HT-29 (cell line): ENCODE results near the gene MYO3A. TPM values are rescaled to one million over a fixed set of nuclear protein-coding genes. Genes with fewer than 3 reads are reported as not detected.
"Not testable (repeated sequence)": the region's sequence is repeated elsewhere in the genome, so short reads cannot be mapped to it uniquely, and the experiment has no call there.

Experiments
- DNase-seq: peaks from one replicate; pipeline ENCODE4 v3.0.0-alpha.2; 2015; ENCODE audit warnings: low spot score
- total RNA-seq: library from RNA; depleted of rRNA; stranded (reverse); fragments of >200 nt; shearing (Covaris generic); gene quantifications from 2 replicates; pipeline ENCODE4 v1.2.3, GENCODE V29; 2014

The MYO3A gene
- total RNA-seq, 1 experiment from 2014 or later, result not detected

DNA sequence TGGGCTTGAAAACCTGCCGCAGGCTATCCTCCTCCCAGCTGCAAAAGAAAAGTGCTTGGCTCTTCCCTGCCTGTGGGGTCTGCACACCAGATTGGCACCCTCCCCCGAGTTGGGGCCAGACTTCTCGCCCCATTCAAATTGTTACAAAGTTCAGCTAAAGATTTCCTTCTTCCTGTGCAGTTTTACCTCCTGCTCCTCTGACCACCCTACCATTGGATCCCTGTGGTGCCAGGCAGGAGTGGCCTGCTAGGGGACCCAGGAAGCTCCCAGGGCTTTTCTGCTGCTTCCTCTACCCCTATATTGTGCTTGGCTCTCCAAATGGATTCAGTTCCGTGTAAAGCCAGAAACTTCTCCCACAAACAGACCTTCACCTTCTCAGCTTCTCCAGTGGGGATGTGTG is 147.4 kb downstream of the MYO3A start:
- no peak for DNase-seq

DNA sequence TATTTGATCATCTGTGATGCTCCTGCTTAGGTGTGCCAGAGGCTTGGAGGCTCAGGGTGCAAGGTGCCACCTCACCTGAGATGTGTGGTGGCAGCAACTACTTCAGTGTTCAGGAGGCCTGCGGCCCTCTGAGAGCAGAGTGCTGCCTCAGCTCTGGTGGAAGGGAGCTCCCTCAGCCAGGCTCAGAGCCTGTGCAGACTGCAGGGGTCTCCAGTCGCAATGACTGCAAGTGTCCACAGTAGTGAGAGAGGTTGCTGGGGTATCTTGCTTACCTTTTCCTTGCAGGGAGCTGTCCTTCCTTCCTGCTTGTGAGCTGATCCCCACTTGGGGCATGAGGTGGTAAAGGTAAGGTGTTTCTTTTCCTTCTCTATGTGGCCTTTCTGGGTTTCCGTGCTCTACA is 151.5 kb downstream of the MYO3A start:
- DNase-seq, result no peak

DNA sequence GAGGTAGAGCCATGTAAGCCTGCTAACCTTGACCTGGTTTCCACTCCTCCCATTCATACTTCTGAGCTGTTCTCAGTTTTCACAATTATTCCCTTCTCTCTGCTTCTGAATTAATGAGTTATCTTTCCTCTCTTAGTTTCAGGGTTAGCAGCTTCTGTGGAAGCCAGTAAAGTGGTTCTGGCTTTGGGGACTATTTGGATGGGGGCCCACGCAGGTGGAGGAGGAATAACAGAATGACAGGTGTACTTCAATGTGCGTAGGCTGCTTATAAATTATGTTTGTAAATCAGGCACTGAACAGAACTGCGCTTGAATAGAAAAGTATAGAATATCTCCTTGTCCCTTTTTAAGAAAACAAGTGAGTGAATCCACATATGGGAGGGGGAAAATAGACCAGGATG is 153.6 kb downstream of the MYO3A start:
- DNase-seq, result no peak

DNA sequence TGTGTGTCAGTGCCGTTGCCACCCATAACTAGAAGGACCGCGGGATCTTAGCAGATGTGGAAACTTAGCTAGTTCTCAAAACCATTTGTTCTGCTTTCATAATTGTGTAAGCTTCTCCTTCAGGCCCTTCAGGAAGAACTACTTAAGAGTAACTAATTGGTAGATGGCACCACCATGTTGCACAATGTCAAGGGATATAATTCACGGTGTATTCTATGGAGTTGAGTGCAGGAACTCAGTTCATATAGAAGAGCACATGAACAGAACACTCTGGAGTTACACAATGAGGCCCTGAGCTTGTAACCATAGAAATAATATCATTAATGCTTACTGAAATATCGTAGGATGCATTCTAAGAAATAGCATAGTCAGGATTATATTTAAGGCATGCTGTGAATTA is 156.0 kb downstream of the MYO3A start:
- no peak for DNase-seq

DNA sequence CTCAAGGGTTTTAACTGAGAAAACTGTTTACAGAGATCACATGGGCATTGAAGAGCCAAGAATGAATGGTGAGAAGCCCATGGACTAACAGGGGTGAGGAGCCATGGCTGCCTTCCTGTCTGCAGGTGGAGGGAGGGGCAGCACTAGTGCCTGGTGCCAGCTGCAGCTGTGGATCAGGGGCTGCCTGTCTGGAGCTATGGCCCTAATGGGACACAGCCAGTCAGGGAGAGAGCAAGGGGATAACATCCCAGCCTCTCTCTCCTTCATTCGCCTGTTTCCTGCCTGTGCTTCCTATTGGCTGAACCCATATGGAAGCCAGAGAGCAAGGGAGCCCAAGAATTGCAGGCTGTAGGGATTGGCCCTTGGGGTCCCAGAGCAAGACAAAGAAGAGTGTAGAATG is 156.7 kb downstream of the MYO3A start:
- DNase-seq, result no peak

DNA sequence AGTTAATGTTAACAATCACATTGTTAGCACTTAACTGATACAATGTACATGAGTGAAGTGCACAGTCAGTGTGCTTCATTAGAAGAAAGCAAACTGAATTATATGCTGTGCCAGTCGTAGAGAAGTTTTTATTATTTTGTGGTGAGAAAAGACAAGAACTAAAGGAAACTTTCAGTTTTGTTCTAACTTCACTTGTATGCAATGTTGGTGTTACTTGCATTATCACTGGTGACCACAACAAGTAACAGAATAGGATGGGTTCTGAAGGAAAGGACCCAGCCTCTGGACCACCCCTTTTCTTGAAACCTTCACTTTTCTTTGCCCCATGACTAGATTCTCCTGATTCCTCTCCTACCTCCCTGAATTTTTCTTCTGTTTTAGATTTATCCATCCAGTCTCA is 159.2 kb downstream of the MYO3A start:
- DNase-seq, result no peak

DNA sequence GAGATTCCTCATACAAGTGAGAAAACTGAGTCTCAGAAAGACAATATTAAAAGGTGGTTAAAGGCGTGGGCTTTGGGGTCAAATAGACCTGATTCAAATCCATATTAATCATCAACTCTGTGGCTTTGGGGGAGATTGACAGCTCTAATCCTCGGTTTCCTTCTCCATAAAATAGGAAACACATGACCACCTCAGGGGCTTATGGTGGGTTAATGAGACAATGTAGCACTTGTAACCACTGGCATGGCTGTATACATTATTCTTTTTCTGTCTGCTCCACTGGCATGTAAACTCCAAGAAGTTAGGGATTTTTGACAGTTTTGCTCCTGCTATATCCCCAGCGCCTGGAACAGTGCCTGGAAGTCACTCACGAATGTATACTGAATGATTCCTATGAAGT is 161.8 kb downstream of the MYO3A start:
- DNase-seq, result no peak

DNA sequence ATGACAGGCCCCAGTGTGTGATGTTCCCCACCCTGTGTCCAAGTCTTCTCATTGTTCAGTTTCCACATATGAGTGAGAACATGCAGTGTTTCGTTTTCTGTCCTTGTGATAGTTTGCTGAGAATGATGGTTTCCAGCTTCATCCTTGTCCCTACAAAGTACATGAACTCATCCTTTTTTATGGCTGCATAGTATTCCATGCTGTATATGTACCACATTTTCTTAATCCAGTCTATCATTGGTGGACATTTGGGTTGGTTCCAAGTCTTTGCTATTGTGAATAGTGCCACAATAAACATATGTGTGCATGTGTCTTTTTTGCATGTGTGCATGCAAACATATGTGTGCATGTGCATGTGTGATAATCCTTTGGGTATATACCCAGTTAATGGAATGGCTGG is 163.5 kb downstream of the MYO3A start:
- DNase-seq, result not testable (repeated sequence)

DNA sequence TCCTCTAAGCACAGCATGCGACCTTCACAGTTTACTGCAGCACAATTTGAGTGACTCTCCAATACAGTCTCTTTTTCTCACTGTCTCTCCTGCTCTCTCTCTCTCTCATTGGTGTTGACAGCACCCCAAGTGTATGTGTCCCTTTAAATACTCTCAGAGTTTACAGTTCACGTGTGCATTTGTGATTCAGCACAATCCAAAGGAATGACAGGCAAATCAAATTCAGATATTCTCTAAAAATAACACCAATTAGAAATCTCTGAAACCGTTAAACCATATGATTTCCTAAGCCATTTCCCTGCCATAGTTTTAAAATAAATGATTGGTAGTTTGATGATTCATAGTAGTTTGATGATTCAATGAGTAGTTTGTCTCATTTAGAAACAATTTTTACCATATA is 178.5 kb downstream of the MYO3A start:
- DNase-seq, result no peak

DNA sequence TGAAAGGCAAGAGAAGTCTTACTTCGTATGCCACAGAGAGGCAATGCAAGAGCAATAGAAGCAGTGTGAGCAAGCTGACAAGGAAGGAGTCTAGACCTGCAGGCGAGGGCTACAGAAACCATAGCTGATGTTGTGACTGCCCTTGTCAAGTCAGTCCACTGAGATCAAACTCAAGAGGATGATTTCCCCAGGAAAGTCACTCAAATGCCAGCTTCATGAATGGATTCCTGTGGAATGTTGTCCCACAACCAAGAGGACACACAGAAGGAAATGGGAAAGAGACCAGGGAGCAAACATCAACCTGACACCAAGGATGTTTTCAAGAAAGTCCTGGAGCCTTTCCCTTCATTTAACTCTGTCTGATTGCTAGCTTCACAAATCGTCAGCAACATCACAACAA is 204.6 kb downstream of the MYO3A start:
- DNase-seq, result no peak

DNA sequence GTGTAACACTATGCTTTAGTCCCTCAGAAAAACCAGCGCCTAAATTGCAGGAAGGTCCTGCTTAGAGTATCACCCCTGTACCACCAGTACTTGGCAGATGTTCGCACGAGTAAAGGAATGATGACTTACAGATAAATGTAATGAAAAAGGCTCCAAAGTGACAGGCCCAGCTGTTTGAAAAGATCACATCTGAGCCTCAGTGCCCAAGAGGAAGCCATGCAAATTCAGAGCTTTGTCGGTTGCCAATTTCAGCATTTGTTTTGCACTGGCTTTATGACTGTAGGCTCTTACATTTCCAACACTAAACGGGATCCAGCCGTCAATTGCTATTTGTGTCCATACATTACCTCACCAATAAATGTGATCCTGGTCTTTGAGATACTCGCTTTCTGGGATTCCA is 222.0 kb downstream of the MYO3A start:
- no peak for DNase-seq

DNA sequence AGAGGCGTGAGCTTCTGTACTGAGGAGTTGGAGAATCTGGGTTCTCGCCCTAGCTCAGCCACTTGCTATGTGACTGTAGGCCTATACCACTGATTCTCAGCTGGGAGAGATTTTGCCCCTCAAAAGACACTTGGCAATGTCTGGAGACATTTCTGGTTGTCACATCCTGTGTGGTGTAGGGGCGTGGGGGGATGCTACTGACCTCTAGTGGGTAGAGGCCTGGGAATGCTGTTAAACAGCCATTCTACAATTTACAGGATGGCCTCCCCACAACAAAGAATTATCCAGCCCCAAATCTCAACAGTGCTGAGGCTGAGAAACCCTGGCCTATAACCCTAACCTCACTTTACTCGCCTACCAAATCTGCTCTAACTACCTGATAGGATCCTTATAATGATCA is 223.7 kb downstream of the MYO3A start:
- DNase-seq, result no peak

DNA sequence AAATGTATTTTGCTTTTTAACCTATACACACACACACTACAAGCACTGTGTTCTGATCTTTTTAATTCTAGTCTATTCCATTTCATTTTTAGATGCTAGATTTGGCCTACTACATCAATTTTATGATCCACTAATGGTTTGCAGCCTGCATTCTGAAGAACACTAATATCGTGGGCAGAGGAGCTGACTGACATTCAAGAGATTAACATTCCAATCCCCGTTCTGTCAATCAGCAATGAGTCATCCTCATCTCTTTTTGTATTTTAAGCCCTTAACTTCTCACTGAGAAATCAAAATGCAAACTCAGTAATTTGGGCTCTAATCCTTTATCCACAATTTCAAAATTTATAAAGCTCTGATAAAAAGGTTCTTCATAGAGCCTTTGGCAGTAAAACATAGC is 235.4 kb downstream of the MYO3A start:
- no peak for DNase-seq

DNA sequence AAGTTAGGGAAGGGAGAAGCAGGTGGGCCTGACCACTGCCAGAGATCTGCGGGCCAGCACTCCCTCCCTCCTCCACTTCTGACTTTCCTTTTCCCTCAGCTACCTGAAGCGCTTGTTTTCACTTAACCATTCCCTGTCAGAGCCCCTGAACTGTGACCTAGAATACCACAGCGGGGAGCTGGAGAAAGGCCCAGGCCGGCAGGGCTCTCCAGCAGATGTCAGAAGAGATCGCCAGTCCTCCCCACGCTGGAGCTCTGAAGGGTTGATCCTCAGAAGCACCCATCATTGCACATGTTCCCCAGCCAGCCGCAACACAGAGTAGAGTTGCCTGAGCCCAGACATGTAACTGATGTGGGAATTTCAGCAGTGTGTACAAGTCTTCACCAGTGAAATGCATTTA is 238.1 kb downstream of the MYO3A start:
- no peak for DNase-seq

DNA sequence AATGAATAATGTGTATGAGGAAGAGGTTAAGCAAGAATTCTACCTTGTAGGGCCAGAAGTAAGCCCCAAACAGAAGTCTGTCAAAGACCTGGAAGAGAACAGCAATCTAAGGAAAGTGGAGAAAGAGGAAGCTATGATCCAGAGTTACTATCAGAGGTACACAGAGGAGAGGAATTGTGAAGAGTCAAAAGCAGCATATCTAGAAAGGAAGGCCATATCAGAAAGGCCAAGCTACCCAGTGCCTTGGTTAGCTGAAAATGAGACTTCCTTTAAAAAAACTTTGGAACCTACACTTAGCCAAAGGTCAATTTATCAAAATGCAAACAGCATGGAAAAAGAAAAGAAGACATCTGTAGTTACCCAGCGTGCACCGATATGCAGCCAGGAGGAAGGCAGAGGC is 239.8 kb downstream of the MYO3A start:
- DNase-seq, result no peak

DNA sequence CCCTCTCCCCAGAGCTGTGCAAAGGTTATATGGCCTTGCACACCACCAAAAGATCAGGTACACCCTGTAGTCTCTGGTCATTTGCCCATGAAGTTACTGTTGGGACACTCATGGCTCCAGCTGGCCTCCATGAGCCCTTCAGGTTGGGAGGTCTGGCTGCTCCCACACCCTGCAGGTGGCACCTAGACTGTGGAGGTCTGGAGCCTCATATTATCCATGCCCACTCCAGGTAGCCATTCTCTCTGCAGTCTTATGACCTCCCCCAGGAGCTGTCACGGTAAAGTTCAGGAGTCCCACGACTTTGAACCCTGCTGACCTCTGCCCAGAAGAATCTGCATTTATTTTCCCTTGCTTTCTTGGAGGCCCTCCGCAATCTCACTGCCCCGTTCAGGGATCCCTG is 243.3 kb downstream of the MYO3A start:
- no peak for DNase-seq

DNA sequence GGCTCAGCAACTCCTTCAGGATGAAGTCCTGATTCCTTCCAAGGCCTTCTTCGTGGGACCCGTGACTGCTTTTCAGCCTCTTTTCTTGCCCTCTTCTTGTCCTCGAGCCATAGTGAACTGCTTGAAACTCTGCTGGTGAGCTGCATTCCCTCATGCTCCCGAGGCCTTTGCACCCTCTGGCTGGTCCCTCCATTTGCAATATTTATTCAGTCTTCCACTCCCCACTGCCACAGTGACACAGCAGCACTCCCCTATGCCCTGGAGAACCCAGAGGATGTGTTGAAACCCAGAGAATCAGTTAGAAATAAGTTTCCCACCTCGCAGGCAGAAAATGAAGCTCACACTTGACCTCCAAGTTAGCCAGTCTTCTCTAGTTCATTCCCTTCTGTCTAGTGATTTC is 260.2 kb downstream of the MYO3A start:
- DNase-seq, result no peak

DNA sequence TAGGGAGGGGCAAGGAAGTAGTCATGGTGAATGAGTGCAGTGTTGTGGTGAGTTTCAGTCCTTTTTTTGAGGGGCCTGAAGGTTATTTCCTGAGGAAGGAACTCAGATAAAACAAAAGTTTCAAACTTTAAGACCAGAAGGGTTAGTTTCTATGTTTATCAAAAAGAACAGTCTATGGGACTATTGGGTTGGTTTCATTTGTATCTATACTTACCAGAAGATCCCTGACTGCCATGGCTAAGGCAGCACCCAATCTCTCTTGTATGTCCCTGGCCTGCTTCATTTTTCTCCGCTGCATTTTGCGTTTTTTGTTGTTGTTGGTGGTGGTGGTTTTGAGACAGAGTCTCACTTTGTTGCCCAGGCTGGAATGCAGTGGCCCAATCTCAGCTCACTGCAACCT is 263.2 kb downstream of the MYO3A start:
- DNase-seq, result no peak

DNA sequence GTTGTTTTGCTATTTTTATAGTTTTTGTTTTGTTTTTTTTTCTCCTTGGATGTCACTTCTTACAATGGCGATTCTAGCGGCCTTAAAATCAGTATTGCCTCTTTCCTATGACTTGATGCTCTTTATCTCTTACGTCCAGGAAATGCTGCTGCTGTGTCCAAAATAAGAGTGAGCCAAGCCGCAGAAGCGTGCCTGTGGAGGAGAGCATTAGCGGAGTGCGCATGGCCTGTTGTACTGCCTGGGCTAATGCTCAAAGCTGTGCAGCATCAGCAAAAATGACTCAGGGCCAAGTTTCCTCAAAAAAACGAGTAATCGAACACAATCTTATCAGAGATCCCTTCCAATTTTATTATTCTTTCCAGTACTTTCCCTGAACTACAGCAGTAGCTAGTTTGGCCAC is 264.1 kb downstream of the MYO3A start:
- no peak for DNase-seq

DNA sequence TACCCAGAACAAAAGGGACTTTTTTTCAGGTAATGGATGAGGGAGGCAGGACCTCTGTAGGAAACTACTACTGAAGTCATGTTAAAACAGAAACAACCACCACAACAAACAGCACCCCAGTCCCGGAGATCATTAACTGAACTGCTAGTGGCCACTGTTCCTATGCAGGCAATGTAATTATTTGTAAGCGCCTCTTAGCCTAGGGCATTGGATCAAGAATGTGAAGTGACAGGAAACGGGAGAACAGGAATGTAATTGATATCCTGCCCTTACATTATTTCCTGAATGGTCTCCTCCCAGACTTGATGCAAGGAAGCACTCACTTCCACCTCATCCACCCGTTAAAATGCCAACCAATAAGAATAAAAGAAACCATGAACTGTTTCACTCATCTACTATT is 265.8 kb downstream of the MYO3A start:
- DNase-seq, result no peak

DNA sequence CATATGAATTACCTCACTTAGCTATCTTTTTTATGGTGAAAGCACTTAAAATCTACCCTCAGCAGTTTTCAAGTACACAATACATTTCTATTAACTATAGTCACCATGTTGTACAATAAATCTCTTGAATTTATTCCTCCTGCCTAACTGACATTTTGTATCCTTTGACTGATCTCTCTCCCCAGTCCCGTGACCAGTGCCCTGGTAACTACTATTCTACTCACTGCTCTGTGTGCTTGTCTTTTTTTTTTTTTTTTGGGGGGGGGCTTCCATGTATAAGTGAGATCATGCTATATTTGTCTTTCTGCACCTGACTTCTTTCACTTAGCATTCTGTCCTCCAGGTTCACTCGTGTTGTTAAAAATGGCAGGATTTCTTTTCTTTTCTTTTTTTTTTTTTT is 271.2 kb downstream of the MYO3A start:
- DNase-seq, result no peak

DNA sequence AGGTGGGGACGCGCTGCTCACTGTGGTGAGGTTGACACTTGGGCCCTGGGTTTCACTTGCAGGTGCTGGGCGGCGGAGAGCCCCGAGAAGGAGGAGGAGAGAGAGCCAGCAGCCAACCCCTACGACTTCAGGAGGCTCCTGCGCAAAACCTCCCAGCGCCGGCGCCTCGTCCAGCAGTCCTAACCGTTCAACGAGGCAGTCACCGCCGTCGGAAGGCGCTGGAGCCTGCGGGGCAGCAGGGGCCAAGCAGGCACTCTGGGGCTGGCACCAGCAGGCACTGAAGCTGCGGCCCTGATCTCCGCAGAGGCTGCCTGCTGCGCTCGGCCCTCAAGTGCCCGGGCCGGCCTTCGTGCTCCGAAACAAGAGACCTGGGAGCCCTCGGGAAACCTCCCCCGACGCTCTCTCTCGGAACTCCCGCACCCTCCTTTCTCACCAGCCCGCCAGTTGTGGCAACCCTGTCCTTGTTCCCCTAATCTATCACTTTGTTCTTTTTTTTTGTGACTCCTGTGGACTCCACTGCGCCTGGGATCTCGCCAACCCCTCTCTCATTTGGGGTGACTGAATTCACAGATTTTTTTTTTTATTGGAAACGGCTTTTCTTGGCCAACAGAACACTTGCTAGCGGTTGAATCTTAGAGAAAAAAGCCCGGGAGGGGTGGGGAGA is 277.9 kb downstream of the MYO3A start:
- DNase-seq, result no peak

DNA sequence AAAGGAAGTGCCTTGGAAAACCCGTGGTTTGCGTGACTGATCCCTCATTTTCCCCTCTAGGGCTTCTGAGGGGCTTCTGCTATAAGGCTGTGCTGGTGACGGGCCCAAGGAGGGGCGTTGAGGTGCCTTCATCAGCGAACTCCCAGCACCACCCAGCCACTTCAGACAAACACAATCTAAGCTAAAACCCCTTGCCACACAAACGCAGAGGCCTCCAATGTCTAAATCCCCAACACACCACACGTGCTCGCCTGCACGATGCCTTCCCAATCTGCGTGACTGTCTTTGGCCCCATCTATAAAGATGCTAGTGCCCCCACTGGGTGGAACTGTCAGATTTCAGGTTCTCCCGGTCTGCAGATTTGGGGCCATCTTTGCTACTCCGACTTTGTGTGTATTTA is 278.5 kb downstream of the MYO3A start:
- no peak for DNase-seq

DNA sequence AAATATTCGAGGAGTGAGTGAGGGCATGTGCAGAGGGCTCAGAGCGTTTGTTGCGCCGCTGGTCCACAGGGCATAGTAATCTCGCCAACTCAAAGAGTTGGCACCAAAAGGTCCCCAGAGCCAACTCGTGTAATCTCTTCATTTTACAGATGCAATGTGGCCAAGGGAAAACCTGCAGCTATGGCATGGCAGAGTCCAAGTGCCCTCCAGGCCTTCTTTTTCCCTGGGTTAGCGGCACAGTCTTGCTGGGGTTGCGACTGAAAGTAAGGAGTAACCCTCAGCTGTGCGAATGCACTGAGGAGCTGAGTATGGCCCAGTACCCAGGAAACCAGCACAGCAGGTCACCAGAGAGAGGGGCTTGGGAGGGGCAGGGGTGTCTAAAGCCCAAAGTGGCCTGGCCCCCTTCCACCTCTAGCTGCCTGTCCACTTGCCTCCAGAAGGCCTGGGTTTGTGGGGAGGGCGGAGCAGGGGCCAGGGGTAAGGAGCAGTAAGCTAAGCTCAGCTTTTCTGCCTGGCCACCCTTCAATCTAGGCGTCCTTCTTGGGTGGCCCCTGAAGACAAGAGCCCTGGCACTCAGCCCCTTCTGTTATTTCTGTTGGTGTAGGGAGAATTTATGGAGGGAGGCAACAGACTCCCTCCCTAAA is 279.2 kb downstream of the MYO3A start:
- no peak for DNase-seq
